Activated T-helper 17 cell treated with anti-CD3 and anti-CD28 coated beads, Interleukin-2, amount 50 U/mL, for 72 hours (primary cell): Measurements from ENCODE around the gene CREBBP. TPM values are rescaled to one million over a fixed set of nuclear protein-coding genes. Genes with fewer than 3 reads are reported as not detected.

ENCODE experiments used
- ATAC-seq: fragments of 150-1000 bp; cut with Tn5 transposase; replicated peaks from 2 replicates; pipeline ENCODE4 v1.10.0; 2021; ENCODE audit warnings: mild to moderate bottlenecking, moderate library complexity
- H3K27ac Mint-ChIP-seq: one replicate; pipeline ENCODE4 v1.8.0; 2022; ENCODE audit warnings: mixed read lengths
- H3K27me3 Mint-ChIP-seq: one replicate; pipeline ENCODE4 v1.8.0; 2022; ENCODE audit warnings: mixed read lengths
- H3K36me3 Mint-ChIP-seq: one replicate; pipeline ENCODE4 v1.8.0; 2022; ENCODE audit warnings: low read depth, mild to moderate bottlenecking, mixed read lengths
- H3K4me1 Mint-ChIP-seq: one replicate; pipeline ENCODE4 v1.8.0; 2022; ENCODE audit warnings: mixed read lengths
- H3K4me3 Mint-ChIP-seq: one replicate; pipeline ENCODE4 v1.8.0; 2022; ENCODE audit warnings: mild to moderate bottlenecking, mixed read lengths
- H3K9me3 Mint-ChIP-seq: one replicate; pipeline ENCODE4 v1.8.0; 2022; ENCODE audit warnings: mixed read lengths
- total RNA-seq, 2 donors: library from RNA; stranded (reverse); gene quantifications; one replicate each; pipeline ENCODE4 v1.2.3, GENCODE V29; 2022

CREBBP gene
- total RNA-seq, 2 donors from 2014 or later = 55.7 to 58.2 TPM

- no peak for ATAC-seq
- Mint-ChIP-seq H3K27me3 (no peaks in the 10 kb centered on the region), H3K36me3 (peaks cover 65% of the 10 kb centered on the region), H3K27ac (peak overlapping the region; percentile 26), H3K9me3 (no peaks in the 10 kb centered on the region), H3K4me1 (peaks cover 33% of the 10 kb centered on the region), H3K4me3 (no peak overlapping the region)
Observed at GRCh38 chr16:3792472-3793012, 88.0 kb downstream of the CREBBP start.

- peaks cover 32% of the 10 kb centered on the region for H3K4me1 Mint-ChIP-seq
- no peaks in the 10 kb centered on the region for H3K27me3 Mint-ChIP-seq
- peaks cover 70% of the 10 kb centered on the region for H3K36me3 Mint-ChIP-seq
- no peak overlapping the region for H3K4me3 Mint-ChIP-seq
- ATAC-seq = no peak
- H3K27ac Mint-ChIP-seq = no peak overlapping the region
- no peaks in the 10 kb centered on the region for H3K9me3 Mint-ChIP-seq
Observed at GRCh38 chr16:3791701-3792100, 88.8 kb downstream of the CREBBP start.

- Mint-ChIP-seq H3K9me3 (no peaks in the 10 kb centered on the region), H3K27ac (peak overlapping the region; percentile 72), H3K27me3 (no peaks in the 10 kb centered on the region), H3K36me3 (peaks cover 85% of the 10 kb centered on the region), H3K4me1 (peaks cover 29% of the 10 kb centered on the region), H3K4me3 (peak overlapping the region; percentile 56)
- peak; percentile 96 for ATAC-seq
Observed at GRCh38 chr16:3789375-3790099, 91.0 kb downstream of the CREBBP start.

- Mint-ChIP-seq H3K4me1 (peaks cover 33% of the 10 kb centered on the region), H3K4me3 (peak overlapping the region; percentile 56)
Observed at GRCh38 chr16:3788711-3789374, 91.7 kb downstream of the CREBBP start.

GRCh38 chr16:3787924-3788661 lies 92.4 kb downstream of the CREBBP start:
- H3K9me3 Mint-ChIP-seq = no peaks in the 10 kb centered on the region
- no peaks in the 10 kb centered on the region for H3K27me3 Mint-ChIP-seq
- H3K4me1 Mint-ChIP-seq = peaks cover 33% of the 10 kb centered on the region
- H3K4me3 Mint-ChIP-seq = no peak overlapping the region
- no peak overlapping the region for H3K27ac Mint-ChIP-seq
- peaks cover 89% of the 10 kb centered on the region for H3K36me3 Mint-ChIP-seq
- ATAC-seq = no peak

More at GRCh38 chr16:3788711-3789374, 91.7 kb downstream of the CREBBP start:
- no peaks in the 10 kb centered on the region for H3K27me3 Mint-ChIP-seq
- H3K9me3 Mint-ChIP-seq = no peaks in the 10 kb centered on the region
- ATAC-seq = no peak
- H3K36me3 Mint-ChIP-seq = peaks cover 89% of the 10 kb centered on the region
- peak overlapping the region; percentile 72 for H3K27ac Mint-ChIP-seq

GRCh38 chr16:3785413-3785812 lies 95.1 kb downstream of the CREBBP start:
- ATAC-seq = no peak
- H3K9me3 Mint-ChIP-seq = no peaks in the 10 kb centered on the region
- no peak overlapping the region for H3K4me3 Mint-ChIP-seq
- no peak overlapping the region for H3K27ac Mint-ChIP-seq
- H3K36me3 Mint-ChIP-seq = peaks cover 87% of the 10 kb centered on the region
- H3K27me3 Mint-ChIP-seq = no peaks in the 10 kb centered on the region
- H3K4me1 Mint-ChIP-seq = peaks cover 26% of the 10 kb centered on the region

- no peaks in the 10 kb centered on the region for H3K9me3 Mint-ChIP-seq
- H3K27ac Mint-ChIP-seq = no peak overlapping the region
- no peak for ATAC-seq
- no peak overlapping the region for H3K4me3 Mint-ChIP-seq
- H3K27me3 Mint-ChIP-seq = no peaks in the 10 kb centered on the region
- peaks cover 90% of the 10 kb centered on the region for H3K36me3 Mint-ChIP-seq
- peaks cover 15% of the 10 kb centered on the region for H3K4me1 Mint-ChIP-seq
Observed at GRCh38 chr16:3783516-3783915, 97.0 kb downstream of the CREBBP start.

- Mint-ChIP-seq H3K9me3 (no peaks in the 10 kb centered on the region), H3K4me3 (no peak overlapping the region), H3K27me3 (no peaks in the 10 kb centered on the region), H3K27ac (no peak overlapping the region), H3K36me3 (peaks cover 90% of the 10 kb centered on the region), H3K4me1 (peaks cover 15% of the 10 kb centered on the region)
- ATAC-seq = no peak
Observed at GRCh38 chr16:3782566-3782965, 97.9 kb downstream of the CREBBP start.

- peak; percentile 77 for ATAC-seq
- H3K4me1 Mint-ChIP-seq = peaks cover 15% of the 10 kb centered on the region
- H3K27me3 Mint-ChIP-seq = no peaks in the 10 kb centered on the region
- no peak overlapping the region for H3K4me3 Mint-ChIP-seq
- no peak overlapping the region for H3K27ac Mint-ChIP-seq
- peaks cover 93% of the 10 kb centered on the region for H3K36me3 Mint-ChIP-seq
- no peaks in the 10 kb centered on the region for H3K9me3 Mint-ChIP-seq
Observed at GRCh38 chr16:3781421-3781820, 99.1 kb downstream of the CREBBP start.

- peak; percentile 26 for ATAC-seq
- Mint-ChIP-seq H3K27ac (no peak overlapping the region), H3K9me3 (no peaks in the 10 kb centered on the region), H3K27me3 (no peaks in the 10 kb centered on the region), H3K4me3 (no peak overlapping the region), H3K36me3 (peaks cover 93% of the 10 kb centered on the region), H3K4me1 (peaks cover 15% of the 10 kb centered on the region)
Observed at GRCh38 chr16:3780570-3780969, 99.9 kb downstream of the CREBBP start.

GRCh38 chr16:3776316-3776715 lies 104.2 kb downstream of the CREBBP start:
- H3K4me1 Mint-ChIP-seq = peaks cover 5% of the 10 kb centered on the region
- H3K9me3 Mint-ChIP-seq = no peaks in the 10 kb centered on the region
- H3K27ac Mint-ChIP-seq = no peak overlapping the region
- peaks cover 99% of the 10 kb centered on the region for H3K36me3 Mint-ChIP-seq
- ATAC-seq = no peak
- no peak overlapping the region for H3K4me3 Mint-ChIP-seq
- no peaks in the 10 kb centered on the region for H3K27me3 Mint-ChIP-seq

GRCh38 chr16:3774819-3775218 lies 105.7 kb downstream of the CREBBP start:
- H3K4me3 Mint-ChIP-seq = no peak overlapping the region
- ATAC-seq = no peak
- no peaks in the 10 kb centered on the region for H3K27me3 Mint-ChIP-seq
- peak overlapping the region; percentile 31 for H3K27ac Mint-ChIP-seq
- H3K36me3 Mint-ChIP-seq = peaks cover 99% of the 10 kb centered on the region
- H3K4me1 Mint-ChIP-seq = no peaks in the 10 kb centered on the region
- no peaks in the 10 kb centered on the region for H3K9me3 Mint-ChIP-seq

GRCh38 chr16:3774156-3774767 lies 106.3 kb downstream of the CREBBP start:
- Mint-ChIP-seq H3K36me3 (peaks cover 99% of the 10 kb centered on the region), H3K9me3 (no peaks in the 10 kb centered on the region), H3K27me3 (no peaks in the 10 kb centered on the region), H3K4me3 (no peak overlapping the region), H3K27ac (peak overlapping the region; percentile 31), H3K4me1 (no peaks in the 10 kb centered on the region)
- no peak for ATAC-seq

GRCh38 chr16:3773663-3774062 lies 106.8 kb downstream of the CREBBP start:
- Mint-ChIP-seq H3K4me3 (no peak overlapping the region), H3K9me3 (no peaks in the 10 kb centered on the region), H3K36me3 (peaks cover 99% of the 10 kb centered on the region), H3K27ac (no peak overlapping the region), H3K4me1 (no peaks in the 10 kb centered on the region), H3K27me3 (no peaks in the 10 kb centered on the region)
- no peak for ATAC-seq
